Karpas-422 (cell line): ENCODE data around the gene PDE4A. TPM values are rescaled to one million over a fixed set of nuclear protein-coding genes. Genes with fewer than 3 reads are reported as not detected.

Experiments
- DNase-seq: peaks from one replicate; pipeline ENCODE4 v3.0.0-alpha.2; 2015
- H2AFZ ChIP-seq: fragments of 200-600 bp; sonication (generic); 2 replicates; pipeline ENCODE4 v1.6.1; 2014; ENCODE audit warnings: antibody characterized with exemption, low read length, mixed read lengths
- H3K27ac ChIP-seq: fragments of 200-600 bp; sonication (generic); 2 replicates; pipeline ENCODE4 v1.5.1; 2014; ENCODE audit warnings: mild to moderate bottlenecking, low read length, moderate library complexity
- H3K27me3 ChIP-seq: fragments of 200-600 bp; sonication (generic); 2 replicates; pipeline ENCODE4 v1.6.1; 2014; ENCODE audit warnings: low read length, mixed read lengths
- H3K36me3 ChIP-seq: fragments of 200-600 bp; sonication (generic); 2 replicates; pipeline ENCODE4 v1.6.1; 2014; ENCODE audit warnings: low read length, mixed read lengths; ENCODE audit not compliant: insufficient read depth
- H3K4me1 ChIP-seq: fragments of 200-600 bp; sonication (generic); 2 replicates; pipeline ENCODE4 v1.6.1; 2014; ENCODE audit warnings: mild to moderate bottlenecking, low read length, mixed read lengths
- H3K4me2 ChIP-seq: fragments of 200-600 bp; sonication (generic); 2 replicates; pipeline ENCODE4 v1.6.1; 2014; ENCODE audit warnings: low read length, low read depth, mild to moderate bottlenecking; ENCODE audit not compliant: poor library complexity, severe bottlenecking
- H3K4me3 ChIP-seq: fragments of 200-600 bp; sonication (generic); 2 replicates; pipeline ENCODE4 v1.5.1; 2014; ENCODE audit warnings: mild to moderate bottlenecking, antibody characterized with exemption, low read length, mixed read lengths
- H3K79me2 ChIP-seq: fragments of 200-600 bp; sonication (generic); 2 replicates; pipeline ENCODE4 v1.6.1; 2014; ENCODE audit warnings: mild to moderate bottlenecking, low read length, mixed read lengths
- H3K9ac ChIP-seq: fragments of 200-600 bp; sonication (generic); 2 replicates; pipeline ENCODE4 v1.6.0; 2014; ENCODE audit warnings: low read length
- H3K9me2 ChIP-seq: fragments of 200-600 bp; sonication (generic), shearing (Covaris generic); replicated peaks from 2 replicates; pipeline ENCODE4 v1.6.0; 2014; ENCODE audit warnings: mild to moderate bottlenecking, low read length, moderate library complexity; ENCODE audit not compliant: insufficient read depth
- H3K9me3 ChIP-seq: fragments of 300-700, 200-600 bp; sonication (generic); 2 replicates; pipeline ENCODE4 v1.6.1; 2014; ENCODE audit warnings: low read length, mixed read lengths
- H4K20me1 ChIP-seq: fragments of 200-600 bp; sonication (generic); 2 replicates; pipeline ENCODE4 v1.6.1; 2014; ENCODE audit warnings: mild to moderate bottlenecking, antibody characterized with exemption, low read length, low read depth; ENCODE audit not compliant: insufficient read depth
- total RNA-seq: library from RNA; depleted of rRNA; stranded (reverse); fragments of >200 nt; shearing (Covaris generic); gene quantifications from 2 replicates; pipeline ENCODE4 v1.2.3, GENCODE V29; 2014; ENCODE audit warnings: low replicate concordance

PDE4A gene
- total RNA-seq, 1 experiment from 2014 or later: 2.9 TPM

DNA sequence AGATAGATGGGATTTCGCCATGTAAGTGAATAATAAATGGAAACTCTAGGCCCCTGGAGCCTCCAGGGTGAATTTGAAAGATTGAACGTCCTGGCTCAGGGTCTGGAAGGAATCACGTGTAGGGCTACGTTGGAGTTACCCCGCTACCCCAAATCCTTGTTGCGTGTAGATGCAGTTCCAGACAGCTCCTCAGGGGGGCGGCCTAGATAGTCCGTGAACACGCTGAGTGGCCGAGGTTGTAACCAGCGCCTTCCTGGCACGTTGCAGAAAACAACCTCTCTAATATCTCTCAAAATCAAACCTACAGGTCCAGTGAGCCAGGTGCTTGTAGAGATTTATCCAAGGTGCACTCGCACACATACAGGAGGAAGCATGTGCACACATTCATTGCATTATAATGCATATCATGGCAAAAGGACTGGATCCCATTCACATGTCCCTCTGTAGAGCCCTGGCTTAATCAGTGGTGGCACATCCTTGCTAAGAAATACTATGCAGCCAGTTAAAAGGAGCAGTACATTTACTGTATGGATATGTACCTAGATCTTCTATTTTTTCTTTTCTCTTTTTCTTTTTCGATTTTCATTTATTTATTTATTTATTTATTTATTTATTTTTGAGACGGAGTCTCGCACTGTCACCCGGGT is 85.4 kb downstream of the PDE4A start:
- no peak overlapping the region for H3K4me2 ChIP-seq
- H3K27ac ChIP-seq: no peak overlapping the region
- H3K9me2 ChIP-seq: no peaks in the 10 kb centered on the region
- H3K36me3 ChIP-seq: no peaks in the 10 kb centered on the region
- no peaks in the 10 kb centered on the region for H4K20me1 ChIP-seq
- H3K4me3 ChIP-seq: no peak overlapping the region
- peak; percentile 96 for DNase-seq
- H3K79me2 ChIP-seq: peaks cover 17% of the 10 kb centered on the region
- H3K27me3 ChIP-seq: no peaks in the 10 kb centered on the region
- no peak overlapping the region for H3K9ac ChIP-seq
- peaks cover 14% of the 10 kb centered on the region for H3K4me1 ChIP-seq
- peak overlapping the region; percentile 79; the same call in 1 of the 2 replicates for H2AFZ ChIP-seq
- H3K9me3 ChIP-seq: no peaks in the 10 kb centered on the region

DNA sequence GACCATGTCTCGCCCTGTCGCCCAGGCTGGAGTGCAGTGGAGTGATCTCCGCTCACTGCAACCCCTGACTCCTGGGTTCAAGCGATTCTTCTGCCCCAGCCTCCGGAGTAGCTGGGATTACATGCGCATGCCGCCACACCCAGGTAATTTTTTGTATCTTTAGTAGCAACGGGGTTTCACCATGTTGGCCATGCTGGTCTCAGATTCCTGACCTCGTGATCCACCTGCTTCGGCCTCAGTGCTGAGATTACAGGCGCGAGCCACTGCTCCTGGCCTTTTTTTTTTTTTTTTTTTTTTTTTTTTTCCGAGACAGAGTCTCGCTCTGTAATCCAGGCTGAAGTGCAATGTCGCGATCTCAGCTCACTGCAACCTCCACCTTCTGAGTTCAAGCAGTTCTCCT is 87.7 kb downstream of the PDE4A start:
- Histone ChIP-seq H3K4me1 (peaks cover 9% of the 10 kb centered on the region), H3K9me2 (no peaks in the 10 kb centered on the region), H3K9ac (no peak overlapping the region), H3K27me3 (no peaks in the 10 kb centered on the region), H3K36me3 (no peaks in the 10 kb centered on the region), H3K4me3 (no peak overlapping the region), H2AFZ (no peak overlapping the region), H3K27ac (no peak overlapping the region), H4K20me1 (no peaks in the 10 kb centered on the region), H3K4me2 (no peak overlapping the region), H3K79me2 (no peaks in the 10 kb centered on the region), H3K9me3 (no peaks in the 10 kb centered on the region)
- DNase-seq: no peak

DNA sequence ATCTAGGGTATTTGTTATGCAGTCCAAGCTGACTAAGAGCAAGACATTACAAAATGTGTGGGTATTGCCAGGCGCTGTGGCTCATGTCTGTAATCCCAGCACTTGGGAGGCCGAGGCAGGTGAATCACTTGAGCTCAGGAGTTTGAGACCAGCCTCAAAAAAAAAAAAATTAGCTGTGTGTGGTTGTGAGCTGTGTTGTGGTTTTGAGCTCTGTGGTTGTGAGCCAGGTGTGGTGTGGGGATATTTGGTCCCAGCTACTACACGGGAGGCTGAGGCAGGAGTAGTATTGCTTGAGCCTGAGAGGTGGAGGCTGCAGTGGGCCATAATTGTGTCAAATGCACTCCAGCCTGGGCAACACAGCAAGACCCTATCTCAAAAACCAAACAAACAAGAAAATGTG is 88.4 kb downstream of the PDE4A start:
- no peaks in the 10 kb centered on the region for H3K36me3 ChIP-seq
- H3K27ac ChIP-seq: no peak overlapping the region
- no peaks in the 10 kb centered on the region for H3K9me3 ChIP-seq
- H3K4me3 ChIP-seq: no peak overlapping the region
- no peak overlapping the region for H3K4me2 ChIP-seq
- H3K79me2 ChIP-seq: no peaks in the 10 kb centered on the region
- H3K9me2 ChIP-seq: no peaks in the 10 kb centered on the region
- H3K9ac ChIP-seq: no peak overlapping the region
- H3K4me1 ChIP-seq: peaks cover 3% of the 10 kb centered on the region
- H4K20me1 ChIP-seq: no peaks in the 10 kb centered on the region
- no peak for DNase-seq
- no peak overlapping the region for H2AFZ ChIP-seq
- H3K27me3 ChIP-seq: no peaks in the 10 kb centered on the region

DNA sequence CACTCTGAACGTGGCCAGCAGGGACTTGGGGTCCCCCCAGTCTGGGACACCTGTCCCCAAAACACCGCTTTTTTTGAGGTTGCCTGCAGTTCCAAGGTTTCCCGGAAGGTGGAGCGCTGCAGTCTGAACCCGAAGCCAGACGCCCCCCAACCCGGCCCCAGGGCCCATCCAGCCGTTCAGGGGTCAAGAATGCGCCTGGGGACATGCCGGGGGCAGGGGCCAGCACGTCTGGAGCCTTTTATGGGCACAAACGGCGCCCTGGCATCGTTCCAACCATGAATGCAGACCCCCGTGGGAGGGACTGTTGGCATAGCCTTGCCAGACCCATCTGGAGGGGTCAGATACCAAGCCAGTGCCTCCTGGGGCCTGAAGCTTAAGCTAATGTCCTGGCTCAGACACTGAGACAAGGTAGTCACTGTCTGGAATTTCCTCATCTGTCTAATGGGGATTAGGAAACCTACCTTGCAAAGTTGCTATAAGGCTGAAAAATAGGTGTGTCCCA is 90.0 kb downstream of the PDE4A start:
- Histone ChIP-seq H4K20me1 (no peaks in the 10 kb centered on the region), H3K4me1 (peaks cover 3% of the 10 kb centered on the region; the same call in 1 of the 2 replicates), H3K4me3 (no peak overlapping the region), H3K9me2 (no peaks in the 10 kb centered on the region), H3K79me2 (no peaks in the 10 kb centered on the region), H3K36me3 (no peaks in the 10 kb centered on the region), H3K9me3 (no peaks in the 10 kb centered on the region), H2AFZ (no peak overlapping the region), H3K27ac (no peak overlapping the region), H3K27me3 (no peaks in the 10 kb centered on the region), H3K4me2 (no peak overlapping the region), H3K9ac (0 out of 2 replicates have a peak overlapping the region, but pooled peaks have one; percentile 38)
- peak; percentile 84 for DNase-seq

DNA sequence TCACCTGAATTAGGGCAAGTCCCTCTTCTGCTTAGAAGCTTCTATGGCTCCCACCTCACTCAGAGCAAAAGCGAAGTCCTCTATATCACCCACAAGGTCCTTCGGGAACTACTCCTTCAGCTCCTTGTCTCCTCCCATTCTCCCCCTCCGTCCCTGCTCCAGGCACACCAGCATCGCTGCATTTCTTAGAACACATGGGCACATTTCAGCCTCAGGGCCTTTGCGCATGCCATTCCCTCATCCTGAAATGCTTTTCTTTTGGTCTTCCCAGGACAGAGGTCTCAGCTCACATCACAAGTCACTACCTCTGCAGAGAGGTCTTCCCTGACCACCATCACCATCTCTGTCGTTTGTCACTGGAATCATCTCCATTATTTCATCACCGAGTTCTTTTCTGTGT is 92.9 kb downstream of the PDE4A start:
- peaks cover 3% of the 10 kb centered on the region; the same call in 1 of the 2 replicates for H3K4me1 ChIP-seq
- H4K20me1 ChIP-seq: no peaks in the 10 kb centered on the region
- no peaks in the 10 kb centered on the region for H3K9me3 ChIP-seq
- no peaks in the 10 kb centered on the region for H3K9me2 ChIP-seq
- DNase-seq: peak; percentile 28
- no peaks in the 10 kb centered on the region for H3K27me3 ChIP-seq
- H3K4me2 ChIP-seq: no peak overlapping the region
- no peaks in the 10 kb centered on the region for H3K36me3 ChIP-seq
- H3K79me2 ChIP-seq: no peaks in the 10 kb centered on the region
- H2AFZ ChIP-seq: no peak overlapping the region
- no peak overlapping the region for H3K27ac ChIP-seq
- no peak overlapping the region for H3K4me3 ChIP-seq
- no peak overlapping the region for H3K9ac ChIP-seq

DNA sequence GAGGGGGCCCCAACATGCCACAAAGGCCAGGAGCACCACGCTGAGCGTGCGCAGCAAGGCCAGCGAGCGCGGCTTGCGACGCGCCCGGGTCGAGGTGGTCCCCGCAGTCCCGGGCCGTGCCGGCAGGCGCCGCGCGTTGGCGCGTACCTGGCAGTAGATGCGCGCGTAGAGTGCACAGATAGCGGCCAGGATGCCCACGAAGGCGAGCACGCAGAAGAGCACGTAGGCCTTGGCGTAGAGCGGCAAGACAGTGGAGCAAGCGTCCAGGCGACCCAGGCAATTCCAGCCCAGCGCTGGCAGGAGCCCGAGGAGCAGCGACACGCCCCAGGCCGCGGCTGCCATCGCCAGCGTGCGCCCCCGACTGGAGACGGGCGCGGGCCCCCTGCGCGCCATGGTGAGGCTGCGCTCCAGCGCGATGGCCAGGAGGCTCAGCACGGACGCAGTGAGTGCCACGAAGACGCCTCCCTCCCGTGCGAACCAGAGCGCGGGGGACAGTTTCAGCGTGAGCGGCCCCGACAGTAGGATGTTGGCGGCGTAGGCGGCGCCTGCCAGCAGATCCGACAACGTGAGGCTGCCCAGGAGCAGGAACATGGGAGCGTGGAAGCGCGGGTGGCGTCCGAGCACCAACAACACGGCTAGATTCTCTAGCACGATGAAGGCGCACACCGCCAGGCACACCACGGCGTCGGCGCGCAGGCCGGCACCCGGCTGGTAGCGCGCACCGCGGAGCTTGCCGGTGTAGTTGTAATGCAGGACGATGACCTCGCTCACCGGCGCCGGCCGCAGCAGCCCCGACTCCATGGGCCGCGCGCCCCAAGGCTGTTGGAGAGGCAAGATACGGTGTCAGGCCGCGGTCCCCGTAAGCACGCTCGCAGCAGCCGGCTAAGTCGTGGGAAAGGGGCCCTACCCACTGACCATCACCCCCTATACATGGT is 94.1 kb downstream of the PDE4A start:
- no peak overlapping the region for H3K4me3 ChIP-seq
- no peaks in the 10 kb centered on the region for H4K20me1 ChIP-seq
- peak; percentile 1 for DNase-seq
- H2AFZ ChIP-seq: no peak overlapping the region
- H3K9ac ChIP-seq: no peak overlapping the region
- no peak overlapping the region for H3K27ac ChIP-seq
- H3K4me2 ChIP-seq: no peak overlapping the region
- H3K27me3 ChIP-seq: no peaks in the 10 kb centered on the region
- H3K4me1 ChIP-seq: peaks cover 3% of the 10 kb centered on the region; the same call in 1 of the 2 replicates
- no peaks in the 10 kb centered on the region for H3K9me3 ChIP-seq
- H3K36me3 ChIP-seq: no peaks in the 10 kb centered on the region
- H3K9me2 ChIP-seq: no peaks in the 10 kb centered on the region
- H3K79me2 ChIP-seq: no peaks in the 10 kb centered on the region

DNA sequence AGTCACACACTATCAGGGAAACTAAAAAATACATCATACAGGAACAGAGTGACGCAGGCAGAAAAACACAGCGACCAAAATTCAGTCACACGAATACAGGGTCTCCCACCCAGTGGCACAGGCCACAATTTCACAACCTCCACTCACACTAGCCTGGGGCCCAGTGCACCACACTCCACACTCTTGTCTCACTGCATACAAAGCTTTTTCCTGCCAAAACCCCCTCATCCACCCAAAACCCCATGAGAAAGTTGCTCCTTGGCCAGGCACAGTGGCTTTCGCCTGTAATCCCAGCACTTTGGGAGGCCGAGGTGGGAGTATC is 95.7 kb downstream of the PDE4A start:
- no peaks in the 10 kb centered on the region for H4K20me1 ChIP-seq
- no peak overlapping the region for H3K4me2 ChIP-seq
- no peak overlapping the region for H3K4me3 ChIP-seq
- no peaks in the 10 kb centered on the region for H3K4me1 ChIP-seq
- no peaks in the 10 kb centered on the region for H3K36me3 ChIP-seq
- H3K27ac ChIP-seq: no peak overlapping the region
- H3K79me2 ChIP-seq: no peaks in the 10 kb centered on the region
- no peaks in the 10 kb centered on the region for H3K9me2 ChIP-seq
- H3K9ac ChIP-seq: no peak overlapping the region
- DNase-seq: no peak
- H2AFZ ChIP-seq: no peak overlapping the region
- H3K27me3 ChIP-seq: no peaks in the 10 kb centered on the region
- no peaks in the 10 kb centered on the region for H3K9me3 ChIP-seq

DNA sequence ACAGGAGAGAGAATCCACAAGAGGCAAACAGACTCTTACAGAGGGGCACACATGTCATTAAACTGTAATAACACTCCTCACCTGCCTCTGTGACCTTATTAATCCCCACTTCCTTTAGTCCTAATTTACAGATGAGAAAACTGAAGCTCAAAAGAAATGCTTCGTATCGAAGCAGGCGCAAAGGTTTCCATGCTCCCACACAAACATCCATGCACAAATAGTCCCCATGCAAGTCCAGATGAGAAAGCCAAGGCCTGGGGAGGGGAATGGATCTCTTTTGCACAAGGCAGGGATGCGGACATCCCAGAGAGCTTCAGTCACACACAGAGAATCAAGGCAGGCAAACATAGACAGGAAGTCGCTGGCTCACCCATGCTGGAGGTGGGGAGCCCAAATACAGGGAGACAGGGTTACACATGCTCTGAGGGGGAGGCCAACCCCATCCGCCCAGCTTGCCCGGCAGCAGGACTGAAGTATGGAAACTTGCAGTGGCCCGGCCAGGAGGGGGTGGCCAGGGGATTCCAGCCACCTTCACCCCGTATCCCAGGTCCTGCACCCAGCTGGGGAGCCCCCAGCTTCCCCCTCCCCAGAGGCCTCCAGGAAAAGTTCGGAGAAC is 96.4 kb downstream of the PDE4A start:
- Histone ChIP-seq H3K4me2 (no peak overlapping the region), H3K9ac (no peak overlapping the region), H3K9me2 (no peaks in the 10 kb centered on the region), H3K9me3 (no peaks in the 10 kb centered on the region), H3K36me3 (no peaks in the 10 kb centered on the region), H3K27me3 (no peaks in the 10 kb centered on the region), H3K4me3 (no peak overlapping the region), H3K79me2 (no peaks in the 10 kb centered on the region), H3K27ac (no peak overlapping the region), H2AFZ (no peak overlapping the region), H3K4me1 (no peaks in the 10 kb centered on the region), H4K20me1 (no peaks in the 10 kb centered on the region)
- peak; percentile 27 for DNase-seq
